Skin of body (tissue), 3 donors: Measurements from ENCODE around the gene SUPT6H. TPM values are rescaled to one million over a fixed set of nuclear protein-coding genes. Genes with fewer than 3 reads are reported as not detected.

ENCODE experiments used
- DNase-seq: peaks from one replicate; lab custom pipeline; 2025; lab: John Stamatoyannopoulos, UW
- small RNA-seq: library from RNA; depleted of rRNA; stranded (forward); fragments of <200 nt; gene quantifications from one replicate; pipeline ENCODE3, GENCODE V24; 2014; ENCODE audit warnings: low replicate concordance
- total RNA-seq: library from RNA; depleted of rRNA; stranded (reverse); fragments of >200 nt; gene quantifications from one replicate; pipeline ENCODE4 v1.2.3, GENCODE V29; 2014

The SUPT6H gene
- total RNA-seq, 1 donor from 2014 or later: 56.5 TPM

DNA sequence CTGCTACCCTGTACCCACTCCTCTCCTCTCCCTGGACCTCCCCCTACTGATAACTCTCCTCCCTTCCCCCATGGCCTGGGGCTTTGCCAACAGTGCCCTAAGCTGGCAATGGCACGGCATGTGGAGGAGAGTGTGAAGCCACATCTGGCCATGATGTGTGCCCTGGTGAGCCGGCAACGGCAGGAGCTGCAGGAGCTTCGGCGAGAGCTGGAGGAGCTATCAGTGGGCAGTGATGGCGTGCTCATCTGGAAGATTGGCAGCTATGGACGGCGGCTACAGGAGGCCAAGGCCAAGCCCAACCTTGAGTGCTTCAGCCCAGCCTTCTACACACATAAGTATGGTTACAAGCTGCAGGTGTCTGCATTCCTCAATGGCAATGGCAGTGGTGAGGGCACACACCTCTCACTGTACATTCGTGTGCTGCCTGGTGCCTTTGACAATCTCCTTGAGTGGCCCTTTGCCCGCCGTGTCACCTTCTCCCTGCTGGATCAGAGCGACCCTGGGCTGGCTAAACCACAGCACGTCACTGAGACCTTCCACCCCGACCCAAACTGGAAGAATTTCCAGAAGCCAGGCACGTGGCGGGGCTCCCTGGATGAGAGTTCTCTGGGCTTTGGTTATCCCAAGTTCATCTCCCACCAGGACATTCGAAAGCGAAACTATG, 87.0 kb downstream of the SUPT6H start:
- DNase-seq: no peak

DNA sequence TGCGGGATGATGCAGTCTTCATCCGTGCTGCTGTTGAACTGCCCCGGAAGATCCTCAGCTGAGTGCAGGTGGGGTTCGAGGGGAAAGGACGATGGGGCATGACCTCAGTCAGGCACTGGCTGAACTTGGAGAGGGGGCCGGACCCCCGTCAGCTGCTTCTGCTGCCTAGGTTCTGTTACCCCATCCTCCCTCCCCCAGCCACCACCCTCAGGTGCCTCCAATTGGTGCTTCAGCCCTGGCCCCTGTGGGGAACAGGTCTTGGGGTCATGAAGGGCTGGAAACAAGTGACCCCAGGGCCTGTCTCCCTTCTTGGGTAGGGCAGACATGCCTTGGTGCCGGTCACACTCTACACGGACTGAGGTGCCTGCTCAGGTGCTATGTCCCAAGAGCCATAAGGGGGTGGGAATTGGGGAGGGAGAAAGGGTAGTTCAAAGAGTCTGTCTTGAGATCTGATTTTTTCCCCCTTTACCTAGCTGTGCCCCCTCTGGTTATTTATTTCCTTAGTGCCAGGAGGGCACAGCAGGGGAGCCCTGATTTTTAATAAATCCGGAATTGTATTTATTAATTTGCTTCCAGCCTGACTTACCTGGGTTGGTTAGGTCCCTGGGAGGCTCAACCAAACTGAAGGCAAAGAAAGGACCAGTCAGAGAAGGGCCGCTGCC, 87.6 kb downstream of the SUPT6H start:
- no peak for DNase-seq

DNA sequence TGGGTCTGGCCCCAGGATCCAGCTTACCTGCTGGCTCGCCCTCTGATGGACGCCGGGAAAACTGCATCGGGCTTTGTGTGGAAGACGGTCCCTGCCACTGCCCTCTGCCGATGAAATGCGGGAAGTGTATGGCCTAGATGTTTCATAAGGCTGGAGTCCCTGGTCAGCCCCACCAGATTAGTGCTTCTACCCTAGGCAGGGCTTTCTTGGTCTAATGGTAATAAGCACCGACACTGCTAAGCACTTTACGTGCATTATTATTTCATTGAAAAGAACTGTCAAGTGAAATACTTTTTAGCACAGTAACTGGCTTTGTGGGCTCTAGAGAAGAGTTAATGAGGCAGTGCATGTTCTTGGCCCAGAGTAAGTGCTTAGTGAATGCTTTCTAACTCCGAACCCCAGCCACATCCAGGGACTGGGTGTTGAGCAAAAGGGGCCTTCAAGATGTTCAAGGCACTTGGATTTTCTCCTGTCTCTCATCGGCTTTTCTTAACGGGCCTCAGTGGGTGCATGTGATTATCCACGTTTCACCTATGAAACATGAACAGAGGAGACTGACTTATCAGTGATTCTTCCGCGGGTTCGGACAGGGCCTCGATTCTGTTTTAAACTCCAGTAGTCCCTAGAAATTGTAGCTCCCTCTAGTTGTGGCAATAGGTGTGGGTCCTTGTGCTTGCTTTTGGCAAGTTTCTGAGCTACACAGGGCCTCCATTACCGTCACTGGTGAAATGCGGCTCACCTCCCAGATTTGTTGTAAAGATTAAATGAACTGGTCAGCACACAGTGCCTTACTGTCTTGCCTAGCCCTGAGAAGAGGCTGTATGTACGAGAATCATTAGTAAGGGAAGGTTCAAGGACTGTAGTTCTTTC, 88.4 kb downstream of the SUPT6H start:
- peak; percentile 90 for DNase-seq

DNA sequence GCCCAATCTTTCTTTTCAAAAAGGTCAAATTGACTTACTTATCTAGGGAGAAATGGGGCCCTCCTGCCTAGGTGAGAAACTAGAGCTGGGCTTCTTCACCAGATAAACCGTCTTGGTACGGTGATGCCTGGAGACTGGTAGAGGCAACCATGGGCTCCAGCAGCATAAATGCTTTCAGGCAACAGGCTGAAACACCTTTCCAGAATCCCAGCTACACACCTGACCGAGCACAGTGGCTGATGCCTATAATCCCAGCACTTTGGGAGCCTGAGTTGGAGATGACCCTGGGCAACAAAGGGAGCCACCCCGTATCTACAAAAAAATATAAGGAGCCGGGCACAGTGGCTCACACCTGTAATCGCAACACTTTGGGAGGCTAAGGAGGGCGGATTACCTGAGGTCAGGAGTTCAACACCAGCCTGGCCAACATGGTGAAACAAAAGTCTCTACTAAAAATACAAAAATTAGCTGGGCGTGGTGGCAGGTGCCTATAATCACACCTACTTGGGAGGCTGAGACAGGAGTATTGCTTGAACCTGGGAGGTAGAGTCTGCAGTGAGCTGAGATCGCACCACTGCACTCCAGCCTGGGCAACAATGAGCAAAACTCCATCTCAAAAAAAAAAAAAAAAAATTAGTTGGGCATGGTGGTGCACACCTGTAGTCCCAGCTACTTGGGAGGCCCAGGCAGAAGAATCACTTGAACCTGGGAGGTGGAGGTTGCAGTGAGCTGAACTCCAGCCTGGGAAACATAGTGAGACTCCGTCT, 89.8 kb downstream of the SUPT6H start:
- no peak for DNase-seq

Small RNA genes lying within 50 kb of the gene (small RNA-seq; reads per million reads assigned to genes)
- gene SNORD42A (not detected), gene SNORD42B (not detected), gene SNORD4A (not detected), gene SNORD4B (not detected)

Other genes with a start within 250 kb of the SUPT6H start
- 0.20 TPM for gene SLC13A2, start 188.6 kb upstream of the SUPT6H start, total RNA-seq
- gene FOXN1, start 155.9 kb upstream of the SUPT6H start, total RNA-seq: 3.0 TPM
- 18.8 TPM for gene UNC119, start 109.6 kb upstream of the SUPT6H start, total RNA-seq
- gene PIGS, start 90.7 kb upstream of the SUPT6H start, total RNA-seq: 19.3 TPM
- gene ALDOC, start 85.3 kb upstream of the SUPT6H start, total RNA-seq: 15.4 TPM
- gene SPAG5, start 63.2 kb upstream of the SUPT6H start, total RNA-seq: 18.2 TPM
- 13.9 TPM for gene RSKR, start 48.0 kb upstream of the SUPT6H start, total RNA-seq
- gene BLTP2, start 17.0 kb upstream of the SUPT6H start, total RNA-seq: 89.7 TPM
- 35.2 TPM for gene SDF2, start 299 bp upstream of the SUPT6H start, total RNA-seq
- gene PROCA1, start 49.7 kb downstream of the SUPT6H start, total RNA-seq: 0.99 TPM
- 47.0 TPM for gene RAB34, start 55.7 kb downstream of the SUPT6H start, total RNA-seq
- gene RPL23A, start 57.8 kb downstream of the SUPT6H start, total RNA-seq: 533 TPM
- gene TLCD1, start 64.0 kb downstream of the SUPT6H start, total RNA-seq: 1.9 TPM
- gene NEK8, start 66.6 kb downstream of the SUPT6H start, total RNA-seq: 2.8 TPM
- 16.7 TPM for gene TRAF4, start 81.8 kb downstream of the SUPT6H start, total RNA-seq
- 3.6 TPM for gene FAM222B, start 180.6 kb downstream of the SUPT6H start, total RNA-seq
- 20.2 TPM for gene ERAL1, start 192.8 kb downstream of the SUPT6H start, total RNA-seq
- gene FLOT2, start 235.5 kb downstream of the SUPT6H start, total RNA-seq: 18.7 TPM
- 10.1 TPM for gene DHRS13, start 240.9 kb downstream of the SUPT6H start, total RNA-seq